CD14-positive monocyte (primary cell): ENCODE results near the gene TANC1. TPM values are rescaled to one million over a fixed set of nuclear protein-coding genes. Genes with fewer than 3 reads are reported as not detected.

Experiments
- DNase-seq, 3 donors: peaks; one replicate each; pipeline ENCODE4 v3.0.0-alpha.2; 2011 to 2022
- H2AFZ ChIP-seq: 2 replicates; pipeline ENCODE4 v1.6.0; 2012; ENCODE audit warnings: mild to moderate bottlenecking, low read depth, low read length, inconsistent platforms; ENCODE audit not compliant: insufficient read depth, poor library complexity, severe bottlenecking
- H3K27ac ChIP-seq, 2 donors: 1 replicate in 1 of 2; 2 replicates in 1 of 2; pipeline ENCODE4 v1.5.1; 2012 to 2013; ENCODE audit warnings: low read length in 2 of 2, control low read depth in 1 of 2, inconsistent platforms in 1 of 2, low read depth in 1 of 2, mild to moderate bottlenecking in 1 of 2
- H3K27me3 ChIP-seq, 2 donors: one replicate each; pipeline versions ENCODE4 v1.6.0 to v1.6.1; 2011 to 2013; ENCODE audit warnings: low read length in 2 of 2; ENCODE audit not compliant: control insufficient read depth in 2 of 2, insufficient read depth in 2 of 2
- H3K36me3 ChIP-seq, 2 donors: replicated peaks in 1 of 2; 1 replicate in 1 of 2; 2 replicates in 1 of 2; pipeline versions ENCODE4 v1.5.1 to v1.6.1; 2012 to 2013; ENCODE audit warnings: low read length in 2 of 2, control low read depth in 1 of 2, inconsistent platforms in 1 of 2, mild to moderate bottlenecking in 1 of 2; ENCODE audit not compliant: insufficient read depth in 2 of 2, control insufficient read depth in 1 of 2
- H3K4me1 ChIP-seq, 2 donors: 1 replicate in 1 of 2; 2 replicates in 1 of 2; pipeline versions ENCODE4 v1.5.1 to v1.6.1; 2012 to 2013; ENCODE audit warnings: low read length in 2 of 2, control low read depth in 1 of 2, inconsistent platforms in 1 of 2, mild to moderate bottlenecking in 1 of 2, moderate library complexity in 1 of 2; ENCODE audit not compliant: insufficient read depth in 2 of 2, control insufficient read depth in 1 of 2
- H3K4me2 ChIP-seq: replicated peaks from 2 replicates; pipeline ENCODE3; 2012; ENCODE audit warnings: low read length, moderate library complexity, mild to moderate bottlenecking; ENCODE audit not compliant: poor library complexity, severe bottlenecking; ENCODE audit errors: extremely low read depth
- H3K4me3 ChIP-seq, 3 experiments: fragments of 200-600 bp in 1 of 3; sonication (generic) in 1 of 3; replicated peaks in 1 of 3; 1 replicate in 2 of 3; 2 replicates in 1 of 3; pipeline ENCODE4 v1.5.1; 2011 to 2013; ENCODE audit warnings: low read length in 3 of 3, mild to moderate bottlenecking in 3 of 3, control low read depth in 2 of 3, low read depth in 2 of 3, inconsistent platforms in 1 of 3, moderate library complexity in 1 of 3
- H3K79me2 ChIP-seq: 2 replicates; pipeline ENCODE4 v1.6.0; 2012; ENCODE audit warnings: mild to moderate bottlenecking, control low read depth, inconsistent platforms, low read length, moderate library complexity; ENCODE audit not compliant: insufficient read depth
- H3K9ac ChIP-seq: 2 replicates; pipeline ENCODE4 v1.6.0; 2017; ENCODE audit warnings: low read length, mild to moderate bottlenecking; ENCODE audit not compliant: insufficient read depth, poor library complexity, severe bottlenecking
- H3K9me3 ChIP-seq, 2 donors: replicated peaks in 1 of 2; 1 replicate in 1 of 2; 2 replicates in 1 of 2; pipeline versions ENCODE4 v1.5.1 to v1.6.1; 2012 to 2013; ENCODE audit warnings: low read length in 2 of 2, control low read depth in 1 of 2; ENCODE audit not compliant: control insufficient read depth in 1 of 2, insufficient read depth in 1 of 2
- H4K20me1 ChIP-seq: 2 replicates; pipeline ENCODE4 v1.6.0; 2012; ENCODE audit warnings: mild to moderate bottlenecking, low read length, control low read depth, moderate library complexity; ENCODE audit not compliant: insufficient read depth
- H3K27ac Mint-ChIP-seq, 7 donors: one replicate each; pipeline ENCODE4 v1.8.0; 2020; ENCODE audit warnings: mild to moderate bottlenecking in 7 of 7, mixed read lengths in 7 of 7, moderate library complexity in 6 of 7, inconsistent platforms in 2 of 7
- H3K27me3 Mint-ChIP-seq, 3 donors: one replicate each; pipeline ENCODE4 v1.8.0; 2021 to 2022; ENCODE audit warnings: low read depth in 3 of 3, mild to moderate bottlenecking in 3 of 3, mixed read lengths in 3 of 3, moderate library complexity in 3 of 3, inconsistent platforms in 1 of 3
- H3K36me3 Mint-ChIP-seq, 2 donors: one replicate each; pipeline ENCODE4 v1.8.0; 2020; ENCODE audit warnings: mixed read lengths in 2 of 2, inconsistent platforms in 1 of 2, mild to moderate bottlenecking in 1 of 2
- H3K4me1 Mint-ChIP-seq: one replicate; pipeline ENCODE4 v1.8.0; 2020; ENCODE audit warnings: mild to moderate bottlenecking, mixed read lengths
- H3K4me3 Mint-ChIP-seq, 2 donors: one replicate each; pipeline ENCODE4 v1.8.0; 2020; ENCODE audit warnings: mild to moderate bottlenecking in 2 of 2, mixed read lengths in 2 of 2, moderate library complexity in 1 of 2
- H3K9me3 Mint-ChIP-seq, 7 donors: one replicate each; pipeline ENCODE4 v1.8.0; 2020 to 2022; ENCODE audit warnings: mixed read lengths in 7 of 7, mild to moderate bottlenecking in 6 of 7, moderate library complexity in 6 of 7, inconsistent platforms in 2 of 7
- WGBS: methylation state at CpG from one replicate; pipeline ENCODE4 v1.1.5; 2013; ENCODE audit warnings: missing lambda C conversion rate; ENCODE audit not compliant: insufficient coverage; 5-methylcytosine and 5-hydroxymethylcytosine counted together
- intact Hi-C, 2 donors: fragments of 100-400 bp; cut with micrococcal nuclease; formaldehyde crosslinking; loops; one replicate each; pipeline versions ENCODE4 v1.15.0 to v1.15.1; 2023
- polyA plus RNA-seq, 3 donors: library from polyadenylated mRNA; depleted of rRNA in 1 of 3; unstranded in 2 of 3; stranded (reverse) in 1 of 3; fragments of 300-500 nt in 2 of 3; fragments of >200 nt in 1 of 3; fragmentation: Illumina TruSeq in 2 of 3; gene quantifications; 1 replicate in 2 of 3; 2 replicates in 1 of 3; pipeline ENCODE4 v1.2.3, GENCODE V29; 2012 to 2021
- TF ChIP-seq, protein P1 (sequence below): fragments of 200-600 bp; IDR thresholded peaks from one replicate; pipeline ENCODE4 v1.8.0; 2022; ENCODE audit warnings: antibody characterized with exemption, mild to moderate bottlenecking

Gene TANC1
- polyA plus RNA-seq, 3 donors, result 0.04 TPM; not detected in 2

DNA sequence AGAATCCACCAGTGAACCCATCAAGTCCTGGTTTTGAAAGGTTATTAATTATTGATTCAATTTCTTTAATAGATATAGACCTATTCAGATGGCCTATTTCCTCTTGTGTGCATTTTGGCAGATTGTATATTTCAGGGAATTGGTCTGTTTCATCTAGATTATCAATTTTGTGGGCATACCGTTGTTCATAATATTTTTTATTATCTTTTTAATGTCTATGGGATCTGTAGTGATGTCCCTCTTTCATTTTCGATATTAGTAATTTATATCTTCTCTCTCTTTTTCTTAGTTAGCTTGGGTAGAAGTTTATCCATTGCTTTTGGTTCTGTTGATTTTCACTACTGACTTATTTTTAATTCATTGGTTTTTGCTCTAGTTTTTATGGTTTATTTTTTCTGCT is 39.9 kb upstream of the TANC1 start:
- no CpG with 5 or more reads among the region's 2 CpGs for WGBS
- peaks cover 2 to 15% (median 10%) of the 10 kb centered on the region in 7 donors for H3K9me3 Mint-ChIP-seq
- Histone ChIP-seq H3K9me3 (peaks cover 0 to 4% of the 10 kb centered on the region in 2 donors), H2AFZ (no peak overlapping the region), H3K79me2 (no peaks in the 10 kb centered on the region), H3K36me3 (no peaks in the 10 kb centered on the region), H3K4me2 (no peak overlapping the region), H3K27me3 (no peaks in the 10 kb centered on the region), H4K20me1 (no peaks in the 10 kb centered on the region), H3K4me1 (no peaks in the 10 kb centered on the region), H3K27ac (no peak overlapping the region), H3K9ac (no peak overlapping the region), H3K4me3 (no peak overlapping the region)
- H3K36me3 Mint-ChIP-seq, result no peaks in the 10 kb centered on the region
- no peak for DNase-seq
- peaks cover 0 to 2% (median 1%) of the 10 kb centered on the region in 3 donors for H3K27me3 Mint-ChIP-seq
- H3K27ac Mint-ChIP-seq, result no peak overlapping the region
- intact Hi-C loops, result no loop called here
- TF ChIP-seq, protein P1, sequence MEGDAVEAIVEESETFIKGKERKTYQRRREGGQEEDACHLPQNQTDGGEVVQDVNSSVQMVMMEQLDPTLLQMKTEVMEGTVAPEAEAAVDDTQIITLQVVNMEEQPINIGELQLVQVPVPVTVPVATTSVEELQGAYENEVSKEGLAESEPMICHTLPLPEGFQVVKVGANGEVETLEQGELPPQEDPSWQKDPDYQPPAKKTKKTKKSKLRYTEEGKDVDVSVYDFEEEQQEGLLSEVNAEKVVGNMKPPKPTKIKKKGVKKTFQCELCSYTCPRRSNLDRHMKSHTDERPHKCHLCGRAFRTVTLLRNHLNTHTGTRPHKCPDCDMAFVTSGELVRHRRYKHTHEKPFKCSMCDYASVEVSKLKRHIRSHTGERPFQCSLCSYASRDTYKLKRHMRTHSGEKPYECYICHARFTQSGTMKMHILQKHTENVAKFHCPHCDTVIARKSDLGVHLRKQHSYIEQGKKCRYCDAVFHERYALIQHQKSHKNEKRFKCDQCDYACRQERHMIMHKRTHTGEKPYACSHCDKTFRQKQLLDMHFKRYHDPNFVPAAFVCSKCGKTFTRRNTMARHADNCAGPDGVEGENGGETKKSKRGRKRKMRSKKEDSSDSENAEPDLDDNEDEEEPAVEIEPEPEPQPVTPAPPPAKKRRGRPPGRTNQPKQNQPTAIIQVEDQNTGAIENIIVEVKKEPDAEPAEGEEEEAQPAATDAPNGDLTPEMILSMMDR, result no peak
- no peaks in the 10 kb centered on the region for H3K4me1 Mint-ChIP-seq
- no peak overlapping the region for H3K4me3 Mint-ChIP-seq

- Histone ChIP-seq H3K4me3 (no peak overlapping the region), H3K4me1 (no peaks in the 10 kb centered on the region), H3K4me2 (no peak overlapping the region), H3K9me3 (peaks cover 0 to 4% of the 10 kb centered on the region in 2 donors), H4K20me1 (no peaks in the 10 kb centered on the region), H2AFZ (no peak overlapping the region), H3K79me2 (no peaks in the 10 kb centered on the region), H3K36me3 (no peaks in the 10 kb centered on the region), H3K27me3 (no peaks in the 10 kb centered on the region), H3K27ac (no peak overlapping the region), H3K9ac (no peak overlapping the region)
- Mint-ChIP-seq H3K9me3 (peaks cover 2 to 15% (median 10%) of the 10 kb centered on the region in 7 donors), H3K4me1 (no peaks in the 10 kb centered on the region), H3K4me3 (no peak overlapping the region), H3K27me3 (peaks cover 0 to 2% (median 1%) of the 10 kb centered on the region in 3 donors), H3K36me3 (no peaks in the 10 kb centered on the region), H3K27ac (no peak overlapping the region)
- DNase-seq, result no peak
- TF ChIP-seq, protein P1, result no peak
- intact Hi-C loops, result no loop called here
Observed at GRCh38 chr2:158928965-158929364, 39.5 kb upstream of the TANC1 start.
